ENCODE results near the gene PDK2. TPM values are rescaled to one million over a fixed set of nuclear protein-coding genes. Genes with fewer than 3 reads are reported as not detected.

The PDK2 gene
- total and polyA plus RNA-seq, 2 of the 4 experiments (the other 2 are of a cell fraction): 26.7 to 104 TPM

DNA sequence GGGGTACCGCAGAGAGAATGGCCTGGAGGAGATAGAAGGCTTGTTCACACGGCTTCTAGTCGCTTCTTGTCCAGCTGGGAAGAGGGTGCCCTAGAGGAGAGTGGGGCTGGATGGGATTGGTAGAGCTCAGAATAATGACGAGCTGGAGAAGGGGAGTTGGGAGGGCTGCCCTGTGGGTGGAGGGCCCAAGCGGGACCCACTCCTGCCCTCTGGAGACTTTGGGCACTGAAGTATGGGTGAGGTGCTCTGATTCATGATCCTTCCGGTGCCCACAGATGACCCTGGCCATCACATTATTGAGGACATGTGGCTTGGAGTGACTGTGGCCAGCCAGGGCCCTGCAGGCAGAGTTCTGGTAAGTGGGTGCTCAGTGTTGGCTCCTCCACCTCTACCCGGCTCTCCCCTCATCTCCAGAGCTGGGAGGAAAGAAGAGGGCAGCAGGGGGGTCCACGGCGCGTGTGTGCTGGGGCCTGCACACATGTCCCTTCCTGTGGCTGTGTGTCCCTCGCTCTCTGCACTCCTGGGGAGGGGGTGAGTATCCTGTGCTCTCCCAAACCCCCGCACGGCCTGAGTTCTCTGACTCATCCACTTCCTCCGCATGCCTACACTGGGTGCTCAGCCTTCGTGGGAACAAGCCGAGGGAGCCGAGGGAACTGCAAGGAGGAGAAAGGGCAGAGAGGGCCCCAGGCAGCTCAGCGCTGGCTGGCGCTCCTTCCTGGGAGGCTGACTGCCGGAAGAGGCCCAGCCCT lies 30.7 kb upstream of the PDK2 start:
- peak overlapping the region; percentile 84 for H3K23ac ChIP-seq (ENCODE audit: low read depth, low read length)
- H2AFZ ChIP-seq (replicated peaks; ENCODE audit: low read length, poor library complexity): peak overlapping the region; percentile 79
- H4K5ac ChIP-seq (ENCODE audit: low read depth, low read length): peak overlapping the region; percentile 89
- no peaks in the 10 kb centered on the region for H3K27me3 ChIP-seq (ENCODE audit: control insufficient read depth, insufficient read depth, low read length)
- peak overlapping the region; percentile 99 for H4K91ac ChIP-seq (ENCODE audit: insufficient read depth, low read depth, low read length)
- H3K4me2 ChIP-seq (ENCODE audit: low read depth, low read length): peak overlapping the region; percentile 28; the same call in 1 of the 2 replicates
- peak overlapping the region; percentile 99 for H3K4ac ChIP-seq (ENCODE audit: low read depth, low read length)
- peak overlapping the region; percentile 98 for H2AK9ac ChIP-seq (replicated peaks; ENCODE audit: low read depth, low read length, poor library complexity)
- peak overlapping the region; percentile 96; the same call in 2 of the 3 replicates for H2BK15ac ChIP-seq (ENCODE audit: low read depth, low read length)
- no TSS peak for BruUV-seq (replicated peaks)
- peak overlapping the region; percentile 98 for H2BK20ac ChIP-seq (ENCODE audit: low read depth, low read length)
- H4K8ac ChIP-seq (ENCODE audit: low read depth in 2 of 2, low read length in 2 of 2): peak overlapping the region; percentile 86 to 99
- peak overlapping the region; percentile 76 for H3K18ac ChIP-seq (ENCODE audit: low read depth, low read length)
- H3K36me3 ChIP-seq (ENCODE audit: control insufficient read depth, insufficient read depth, low read length): peaks cover 7% of the 10 kb centered on the region
- peak overlapping the region; percentile 95 for H3K14ac ChIP-seq (replicated peaks; ENCODE audit: low read depth, low read length)
- peak; percentile 85 for ATAC-seq (ENCODE audit: low read depth)
- in situ Hi-C loops (cut with MboI; ENCODE audit: low sequenced_read_pairs) (no loop called here), intact Hi-C loops (cut with micrococcal nuclease) (loop anchor here (10.0 kb wide), 1 partner anchor 870 kb away; no protein-coding TSS in a partner anchor), dilution Hi-C loops (cut with HindIII; ENCODE audit: low sequenced_read_pairs, unreplicated experiment) (no loop called here)
- peaks cover 55% of the 10 kb centered on the region for H3K9me1 ChIP-seq (ENCODE audit: insufficient read depth, low read length)
- CTCF ChIA-PET: interaction anchor here (1.1 to 1.2 kb wide), 2 partner anchors 11 to 30 kb away, joined by 4 read pairs; no protein-coding TSS in a partner anchor
- peak overlapping the region; percentile 93 for H2BK5ac ChIP-seq (ENCODE audit: low read depth, low read length, poor library complexity, severe bottlenecking)
- H3K9ac ChIP-seq (ENCODE audit: low read depth, low read length): peak overlapping the region; percentile 20
- peak overlapping the region; percentile 99 for H2BK120ac ChIP-seq (ENCODE audit: low read depth, low read length)
- H3K9me3 ChIP-seq (ENCODE audit: control insufficient read depth, insufficient read depth, low read length): no peaks in the 10 kb centered on the region
- peaks cover 55% of the 10 kb centered on the region for H3K4me1 ChIP-seq (ENCODE audit: control insufficient read depth, insufficient read depth, low read length)
- H3K4me3 ChIP-seq (ENCODE audit: insufficient read depth, low read depth, low read length): no peak overlapping the region
- DNase-seq: peak; percentile 97
- peak overlapping the region; percentile 100 for H2AK5ac ChIP-seq (ENCODE audit: low read depth, low read length)
- 90% methylated on average over 4 of the region's 20 CpGs; no CpG with 5 or more reads in 1 of the 2 experiments for WGBS, 2 experiments (ENCODE audit: extremely low coverage in 2 of 2, insufficient read length in 1 of 2)
- H3K56ac ChIP-seq (ENCODE audit: extremely low read depth, insufficient read depth, low read length): peak overlapping the region; percentile 84
- peak overlapping the region; percentile 94 for H3K27ac ChIP-seq (ENCODE audit: insufficient read depth, low read length)
- H3K79me1 ChIP-seq (ENCODE audit: low read depth in 1 of 2, low read length in 2 of 2): peaks cover 40 to 91% of the 10 kb centered on the region in 2 experiments; a peak in 3 of 4 replicates
- H4K20me1 ChIP-seq (ENCODE audit: insufficient read depth, low read length): no peaks in the 10 kb centered on the region
- POLR2A ChIA-PET (ENCODE audit: unreplicated experiment): interaction anchor here (0.6 kb wide), 1 partner anchor 440 kb away, joined by 4 read pairs; no protein-coding TSS in a partner anchor
- TF ChIP-seq MAFK (IDR thresholded peaks at IDR 0.05; ENCODE audit: low read depth, low read length): no peak
- no peak for TF ChIP-seq CHD1 (IDR thresholded peaks at IDR 0.05; ENCODE audit: low read depth, low read length)
- TF ChIP-seq NFE2L2 (IDR thresholded peaks at IDR 0.05; ENCODE audit: low read depth, low read length): no peak
- TF ChIP-seq, protein P1, sequence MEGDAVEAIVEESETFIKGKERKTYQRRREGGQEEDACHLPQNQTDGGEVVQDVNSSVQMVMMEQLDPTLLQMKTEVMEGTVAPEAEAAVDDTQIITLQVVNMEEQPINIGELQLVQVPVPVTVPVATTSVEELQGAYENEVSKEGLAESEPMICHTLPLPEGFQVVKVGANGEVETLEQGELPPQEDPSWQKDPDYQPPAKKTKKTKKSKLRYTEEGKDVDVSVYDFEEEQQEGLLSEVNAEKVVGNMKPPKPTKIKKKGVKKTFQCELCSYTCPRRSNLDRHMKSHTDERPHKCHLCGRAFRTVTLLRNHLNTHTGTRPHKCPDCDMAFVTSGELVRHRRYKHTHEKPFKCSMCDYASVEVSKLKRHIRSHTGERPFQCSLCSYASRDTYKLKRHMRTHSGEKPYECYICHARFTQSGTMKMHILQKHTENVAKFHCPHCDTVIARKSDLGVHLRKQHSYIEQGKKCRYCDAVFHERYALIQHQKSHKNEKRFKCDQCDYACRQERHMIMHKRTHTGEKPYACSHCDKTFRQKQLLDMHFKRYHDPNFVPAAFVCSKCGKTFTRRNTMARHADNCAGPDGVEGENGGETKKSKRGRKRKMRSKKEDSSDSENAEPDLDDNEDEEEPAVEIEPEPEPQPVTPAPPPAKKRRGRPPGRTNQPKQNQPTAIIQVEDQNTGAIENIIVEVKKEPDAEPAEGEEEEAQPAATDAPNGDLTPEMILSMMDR (conservative IDR thresholded peaks at IDR 0.05; ENCODE audit: low read depth, low read length): no peak
- no peak; the same call in 1 of the 2 replicates for TF ChIP-seq SMC3 (IDR thresholded peaks at IDR 0.05; ENCODE audit: low read depth, low read length)
- TF ChIP-seq, protein P2, sequence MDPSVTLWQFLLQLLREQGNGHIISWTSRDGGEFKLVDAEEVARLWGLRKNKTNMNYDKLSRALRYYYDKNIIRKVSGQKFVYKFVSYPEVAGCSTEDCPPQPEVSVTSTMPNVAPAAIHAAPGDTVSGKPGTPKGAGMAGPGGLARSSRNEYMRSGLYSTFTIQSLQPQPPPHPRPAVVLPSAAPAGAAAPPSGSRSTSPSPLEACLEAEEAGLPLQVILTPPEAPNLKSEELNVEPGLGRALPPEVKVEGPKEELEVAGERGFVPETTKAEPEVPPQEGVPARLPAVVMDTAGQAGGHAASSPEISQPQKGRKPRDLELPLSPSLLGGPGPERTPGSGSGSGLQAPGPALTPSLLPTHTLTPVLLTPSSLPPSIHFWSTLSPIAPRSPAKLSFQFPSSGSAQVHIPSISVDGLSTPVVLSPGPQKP (IDR thresholded peaks at IDR 0.05; ENCODE audit: borderline replicate concordance, low read depth, low read length): no peak
- peak; percentile 43 for TF ChIP-seq RAD21 (IDR thresholded peaks at IDR 0.05; ENCODE audit: low read length)
- no peak for TF ChIP-seq RFX5 (IDR thresholded peaks at IDR 0.05; ENCODE audit: low read depth, low read length)
- TF ChIP-seq FOS (IDR thresholded peaks at IDR 0.05; ENCODE audit: low read depth, low read length): peak; percentile 96
- TF ChIP-seq MXI1 (IDR thresholded peaks at IDR 0.05; ENCODE audit: borderline replicate concordance, low read depth, low read length): no peak
- TF ChIP-seq POLR2A (IDR thresholded peaks at IDR 0.05; ENCODE audit: low read depth, low read length): 0 out of 2 replicates have a peak, but pooled peaks have one; percentile 42
- peak; percentile 91; the same call in 1 of the 2 replicates for TF ChIP-seq MAZ (IDR thresholded peaks at IDR 0.05; ENCODE audit: borderline replicate concordance, low read depth, low read length)
- no peak for TF ChIP-seq CEBPB (IDR thresholded peaks at IDR 0.05; ENCODE audit: low read depth, low read length)
- TF ChIP-seq, protein P3, sequence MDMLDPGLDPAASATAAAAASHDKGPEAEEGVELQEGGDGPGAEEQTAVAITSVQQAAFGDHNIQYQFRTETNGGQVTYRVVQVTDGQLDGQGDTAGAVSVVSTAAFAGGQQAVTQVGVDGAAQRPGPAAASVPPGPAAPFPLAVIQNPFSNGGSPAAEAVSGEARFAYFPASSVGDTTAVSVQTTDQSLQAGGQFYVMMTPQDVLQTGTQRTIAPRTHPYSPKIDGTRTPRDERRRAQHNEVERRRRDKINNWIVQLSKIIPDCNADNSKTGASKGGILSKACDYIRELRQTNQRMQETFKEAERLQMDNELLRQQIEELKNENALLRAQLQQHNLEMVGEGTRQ (IDR thresholded peaks at IDR 0.05; ENCODE audit: low read depth, low read length): 0 out of 2 replicates have a peak, but pooled peaks have one; percentile 2
